KOPT-K1 (cell line): ENCODE results near the gene KHDC3L.

Source experiments
- H3K27ac ChIP-seq: fragments of 200-600 bp; sonication (generic); 2 replicates; pipeline ENCODE4 v1.5.1; 2016; ENCODE audit warnings: antibody characterized with exemption, mild to moderate bottlenecking, low read depth, low read length; ENCODE audit not compliant: poor library complexity, severe bottlenecking
- H3K36me3 ChIP-seq: fragments of 200-600 bp; sonication (generic); 2 replicates; pipeline ENCODE4 v1.5.1; 2017; ENCODE audit warnings: antibody characterized with exemption, mild to moderate bottlenecking, low read length, moderate library complexity; ENCODE audit not compliant: insufficient read depth
- H3K9me3 ChIP-seq: fragments of 200-600 bp; sonication (generic); 2 replicates; pipeline ENCODE4 v1.5.1; 2017; ENCODE audit warnings: antibody characterized with exemption, low read length, mild to moderate bottlenecking; ENCODE audit not compliant: insufficient read depth, poor library complexity, severe bottlenecking

KHDC3L gene

GRCh38 chr6:73362358-73362757 is at the start of gene KHDC3L:
KHDC3L (plus strand) TSS chr6:73362658; CDS start chr6:73362730, 72 bp downstream.
- no peaks in the 10 kb centered on the region for H3K36me3 ChIP-seq
- no peak within 1 kb of the TSS for H3K27ac ChIP-seq
- H3K9me3 ChIP-seq = no peaks in the 10 kb centered on the region

- H3K27ac ChIP-seq = no peak overlapping the region
- H3K36me3 ChIP-seq = no peaks in the 10 kb centered on the region
- H3K9me3 ChIP-seq = peaks cover 14% of the 10 kb centered on the region
Measured at GRCh38 chr6:73314577-73315492, 47.6 kb upstream of the KHDC3L start.

GRCh38 chr6:73323323-73323722 is 39.1 kb upstream of the KHDC3L start:
- Histone ChIP-seq H3K27ac (no peak overlapping the region), H3K9me3 (peaks cover 2% of the 10 kb centered on the region), H3K36me3 (no peaks in the 10 kb centered on the region)

GRCh38 chr6:73325656-73326055 is 36.8 kb upstream of the KHDC3L start:
- no peak overlapping the region for H3K27ac ChIP-seq
- no peaks in the 10 kb centered on the region for H3K36me3 ChIP-seq
- no peaks in the 10 kb centered on the region for H3K9me3 ChIP-seq

GRCh38 chr6:73328790-73329189 is 33.7 kb upstream of the KHDC3L start:
- no peak overlapping the region for H3K27ac ChIP-seq
- H3K9me3 ChIP-seq = no peaks in the 10 kb centered on the region
- H3K36me3 ChIP-seq = no peaks in the 10 kb centered on the region

GRCh38 chr6:73329201-73329600 is 33.3 kb upstream of the KHDC3L start:
- Histone ChIP-seq H3K27ac (no peak overlapping the region), H3K36me3 (no peaks in the 10 kb centered on the region), H3K9me3 (no peaks in the 10 kb centered on the region)

GRCh38 chr6:73339340-73339739 is 23.1 kb upstream of the KHDC3L start:
- no peaks in the 10 kb centered on the region for H3K36me3 ChIP-seq

GRCh38 chr6:73340048-73340447 is 22.4 kb upstream of the KHDC3L start:
- H3K9me3 ChIP-seq = no peaks in the 10 kb centered on the region
- no peaks in the 10 kb centered on the region for H3K36me3 ChIP-seq
- no peak overlapping the region for H3K27ac ChIP-seq

More at GRCh38 chr6:73339340-73339739, 23.1 kb upstream of the KHDC3L start:
- Histone ChIP-seq H3K27ac (no peak overlapping the region), H3K9me3 (no peaks in the 10 kb centered on the region)

- Histone ChIP-seq H3K36me3 (no peaks in the 10 kb centered on the region), H3K27ac (no peak overlapping the region), H3K9me3 (no peaks in the 10 kb centered on the region)
Measured at GRCh38 chr6:73341335-73341734, 21.1 kb upstream of the KHDC3L start.

GRCh38 chr6:73342174-73342573 is 20.3 kb upstream of the KHDC3L start:
- Histone ChIP-seq H3K9me3 (no peaks in the 10 kb centered on the region), H3K36me3 (no peaks in the 10 kb centered on the region), H3K27ac (no peak overlapping the region)

GRCh38 chr6:73343164-73343563 is 19.3 kb upstream of the KHDC3L start:
- H3K27ac ChIP-seq = no peak overlapping the region
- no peaks in the 10 kb centered on the region for H3K9me3 ChIP-seq
- H3K36me3 ChIP-seq = no peaks in the 10 kb centered on the region

GRCh38 chr6:73348550-73349204 is 13.8 kb upstream of the KHDC3L start:
- Histone ChIP-seq H3K27ac (no peak overlapping the region), H3K9me3 (no peaks in the 10 kb centered on the region), H3K36me3 (no peaks in the 10 kb centered on the region)

GRCh38 chr6:73349311-73349710 is 13.1 kb upstream of the KHDC3L start:
- Histone ChIP-seq H3K27ac (no peak overlapping the region), H3K36me3 (no peaks in the 10 kb centered on the region)

GRCh38 chr6:73353636-73354593 is 8.5 kb upstream of the KHDC3L start, which contains the start of gene DPPA5:
DPPA5 (minus strand) TSS chr6:73354276; CDS start chr6:73354225, 51 bp downstream.
- no peaks in the 10 kb centered on the region for H3K36me3 ChIP-seq
- H3K27ac ChIP-seq = no peak within 1 kb of the TSS
- no peaks in the 10 kb centered on the region for H3K9me3 ChIP-seq

More at GRCh38 chr6:73349311-73349710, 13.1 kb upstream of the KHDC3L start:
- H3K9me3 ChIP-seq = no peaks in the 10 kb centered on the region
